ENCODE measurements around the gene C6orf136.
"Not testable (repeated sequence)": the region's sequence is repeated elsewhere in the genome, so short reads cannot be mapped to it uniquely, and the experiment has no call there.

Gene C6orf136

DNA sequence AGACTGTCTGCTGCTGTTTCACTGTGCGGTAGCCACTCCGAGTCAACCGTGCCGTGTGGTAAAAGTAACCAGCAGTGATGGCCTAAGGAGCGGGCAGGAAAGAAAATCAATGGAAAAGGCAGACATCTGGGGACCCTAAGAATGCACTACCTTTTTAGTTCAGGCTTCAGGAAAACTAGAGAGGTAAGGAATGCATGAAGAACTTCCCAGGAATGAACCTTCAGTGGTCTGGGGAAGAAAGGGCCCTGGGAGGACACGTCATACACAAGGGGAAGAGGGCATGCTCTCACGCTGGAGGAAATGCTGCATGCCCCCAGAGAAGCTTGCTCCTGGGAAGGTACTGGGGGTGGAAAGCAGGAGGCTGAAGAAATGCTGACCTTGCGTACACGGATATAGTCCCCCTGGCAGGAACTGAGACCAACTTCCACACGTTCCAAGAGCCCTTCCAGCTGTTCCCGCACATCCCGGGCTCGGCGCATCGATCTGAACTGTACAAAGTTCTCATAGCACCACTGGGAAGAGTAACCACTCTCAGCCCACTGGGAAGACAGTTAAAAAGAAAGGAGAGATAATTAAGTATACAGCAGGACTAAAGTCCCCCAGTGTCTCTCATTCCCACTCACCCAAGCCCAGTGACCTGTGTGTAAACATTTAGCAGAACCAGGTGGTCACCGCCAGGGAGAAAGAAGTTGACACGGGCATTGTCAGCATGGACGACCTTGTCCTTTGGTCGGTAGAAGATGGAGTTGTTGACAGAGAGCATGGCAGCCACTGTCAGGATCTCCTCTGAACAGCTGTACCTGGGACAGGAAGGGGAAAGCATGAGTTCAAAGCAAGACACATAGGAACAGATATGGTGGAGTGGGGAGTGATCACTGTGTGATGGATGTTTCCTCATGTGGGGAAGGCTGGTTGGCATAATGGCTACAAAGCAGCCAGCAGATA lies 8.1 kb downstream of the C6orf136 start:
- in situ Hi-C loops (cut with MboI; ENCODE audit: low pct_unique_long_range_greater_than_20kb, low sequenced_read_pairs) = no loop called here
- no peak for DNase-seq

DNA sequence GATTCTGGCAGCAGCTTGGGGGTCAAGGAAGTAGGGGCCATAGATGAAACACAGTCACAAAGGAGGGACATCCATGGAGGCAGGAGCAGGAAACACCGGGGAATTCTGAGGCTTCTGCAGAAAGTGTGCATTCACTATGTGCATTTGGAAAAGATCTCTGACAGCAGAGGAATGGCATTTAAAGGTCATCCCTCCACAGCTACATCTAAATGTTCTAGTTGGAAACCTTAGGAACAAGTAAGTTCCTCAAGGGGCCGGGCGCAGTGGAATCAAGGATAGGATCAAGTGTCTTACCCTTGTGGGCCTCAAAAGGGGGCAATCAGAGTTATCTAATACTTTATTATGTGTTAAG lies 8.8 kb downstream of the C6orf136 start:
- in situ Hi-C loops (cut with MboI; ENCODE audit: low pct_unique_long_range_greater_than_20kb, low sequenced_read_pairs) = no loop called here
- DNase-seq = no peak

DNA sequence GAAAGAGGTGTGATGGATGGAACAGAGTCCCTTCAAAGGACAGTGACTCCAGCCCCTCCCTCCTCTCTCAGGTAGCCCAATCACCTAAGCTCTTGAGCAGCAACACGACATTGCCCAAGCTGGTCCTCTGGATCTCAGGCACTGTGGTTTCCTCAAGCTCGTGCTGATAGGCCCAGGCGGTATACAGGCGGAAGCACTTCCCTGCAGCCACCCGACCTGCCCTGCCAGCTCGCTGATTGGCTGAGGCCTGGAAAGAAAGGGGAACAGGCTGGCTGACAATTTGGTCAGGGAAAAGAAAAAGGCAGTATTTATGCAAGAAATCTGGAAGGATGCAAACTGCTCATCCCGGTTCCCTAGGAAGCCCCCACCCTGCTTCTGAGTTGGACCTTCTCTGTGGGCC lies 9.6 kb downstream of the C6orf136 start:
- DNase-seq = peak; percentile 36
- in situ Hi-C loops (cut with MboI; ENCODE audit: low pct_unique_long_range_greater_than_20kb, low sequenced_read_pairs) = no loop called here

DNA sequence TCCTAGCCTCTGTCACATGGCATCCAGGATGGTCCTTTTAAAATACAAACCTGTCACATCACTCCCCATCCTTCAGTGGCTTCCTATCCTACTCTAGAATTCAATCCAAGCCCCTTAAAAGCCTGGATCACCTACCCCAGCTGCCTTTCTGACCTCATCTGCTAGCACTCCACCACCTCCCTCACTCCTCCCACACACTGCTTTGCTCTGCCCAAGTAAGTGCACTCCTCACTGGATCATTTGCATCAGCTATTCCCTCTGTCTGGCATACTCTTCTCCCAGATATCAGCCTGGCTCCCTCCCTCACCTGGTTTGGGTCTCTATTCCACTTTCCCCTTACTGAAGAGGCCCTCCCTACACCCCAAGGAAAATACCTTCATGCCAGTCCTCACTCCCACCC lies 10.5 kb downstream of the C6orf136 start:
- DNase-seq = no peak
- in situ Hi-C loops (cut with MboI; ENCODE audit: low pct_unique_long_range_greater_than_20kb, low sequenced_read_pairs) = no loop called here

DNA sequence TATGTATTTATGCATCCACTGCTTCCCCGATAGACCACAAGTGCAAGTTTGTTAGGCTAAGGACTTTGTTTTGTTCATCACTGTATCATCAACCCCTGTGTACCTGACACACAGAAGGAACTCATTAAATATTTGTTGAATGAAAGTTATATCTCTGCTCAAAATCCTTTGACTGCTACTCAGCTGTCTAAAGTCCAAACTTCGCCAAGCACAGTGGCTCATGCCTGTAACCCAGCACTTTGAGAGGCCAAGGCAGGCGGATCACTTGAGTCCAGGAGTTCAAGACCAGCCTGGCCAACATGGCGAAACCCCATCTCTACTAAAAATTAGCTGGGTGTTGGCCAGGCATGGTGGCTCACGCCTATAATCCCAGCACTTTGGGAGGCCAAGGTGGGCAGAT lies 11.0 kb downstream of the C6orf136 start:
- in situ Hi-C loops (cut with MboI; ENCODE audit: low pct_unique_long_range_greater_than_20kb, low sequenced_read_pairs); DNase-seq: not testable (repeated sequence)

DNA sequence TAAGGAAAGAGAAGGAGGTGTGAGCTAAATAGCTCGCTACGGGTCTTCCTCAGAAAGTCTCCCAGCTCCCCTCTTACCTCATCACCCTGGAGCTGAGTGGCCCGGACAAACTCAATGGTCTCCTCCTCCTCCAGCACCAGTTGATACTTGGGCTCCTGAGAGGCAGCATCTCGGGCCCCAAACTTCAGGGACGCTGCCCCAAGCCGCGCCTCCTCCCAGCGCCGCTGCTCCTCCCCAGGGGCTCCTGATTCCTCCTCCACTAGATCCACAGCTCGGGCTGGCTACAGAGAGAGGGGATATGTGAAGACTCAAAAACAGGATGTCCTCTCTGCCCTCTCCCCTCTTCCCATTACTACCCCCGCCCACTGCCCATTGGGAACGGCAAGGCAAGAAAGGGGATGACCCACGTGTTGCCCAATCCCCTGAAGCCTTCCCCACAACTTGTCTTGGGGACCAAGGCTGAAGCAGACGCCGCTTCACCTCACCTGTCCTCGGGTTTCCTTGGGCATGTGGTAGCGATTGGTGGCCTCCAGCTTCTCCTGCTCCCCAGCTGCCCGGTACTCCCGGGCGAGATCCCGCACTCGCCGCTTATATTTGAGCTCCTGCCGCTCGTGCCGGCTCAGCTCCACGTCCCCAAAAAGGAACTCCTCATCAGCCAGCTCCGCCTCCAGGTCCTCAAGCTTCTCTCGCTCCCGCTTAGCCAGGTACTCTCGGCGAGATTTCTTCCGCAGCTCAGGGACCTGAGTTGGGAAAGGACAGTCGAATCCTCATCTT lies 18.2 kb downstream of the C6orf136 start:
- in situ Hi-C loops (cut with MboI; ENCODE audit: low pct_unique_long_range_greater_than_20kb, low sequenced_read_pairs) = no loop called here
- DNase-seq = no peak

DNA sequence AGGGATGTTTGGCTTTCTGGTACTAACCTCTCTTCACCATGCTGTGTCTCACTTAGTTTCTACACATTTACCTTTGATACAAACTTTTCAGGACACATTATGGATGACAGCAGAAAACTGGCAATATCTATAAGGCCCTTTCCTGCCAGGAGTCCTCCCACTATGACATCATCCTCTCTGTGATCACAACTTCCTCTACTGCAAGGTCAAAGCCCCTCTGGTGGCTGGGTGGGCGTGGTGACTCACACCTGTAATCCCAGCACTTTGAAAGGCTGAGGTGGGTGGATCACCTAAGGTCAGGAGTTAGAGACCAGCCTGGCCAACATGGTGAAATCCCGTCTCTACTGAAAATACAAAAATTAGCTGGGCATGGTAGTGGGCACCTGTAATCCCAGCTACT lies 19.4 kb downstream of the C6orf136 start:
- in situ Hi-C loops (cut with MboI; ENCODE audit: low pct_unique_long_range_greater_than_20kb, low sequenced_read_pairs); DNase-seq: not testable (repeated sequence)

DNA sequence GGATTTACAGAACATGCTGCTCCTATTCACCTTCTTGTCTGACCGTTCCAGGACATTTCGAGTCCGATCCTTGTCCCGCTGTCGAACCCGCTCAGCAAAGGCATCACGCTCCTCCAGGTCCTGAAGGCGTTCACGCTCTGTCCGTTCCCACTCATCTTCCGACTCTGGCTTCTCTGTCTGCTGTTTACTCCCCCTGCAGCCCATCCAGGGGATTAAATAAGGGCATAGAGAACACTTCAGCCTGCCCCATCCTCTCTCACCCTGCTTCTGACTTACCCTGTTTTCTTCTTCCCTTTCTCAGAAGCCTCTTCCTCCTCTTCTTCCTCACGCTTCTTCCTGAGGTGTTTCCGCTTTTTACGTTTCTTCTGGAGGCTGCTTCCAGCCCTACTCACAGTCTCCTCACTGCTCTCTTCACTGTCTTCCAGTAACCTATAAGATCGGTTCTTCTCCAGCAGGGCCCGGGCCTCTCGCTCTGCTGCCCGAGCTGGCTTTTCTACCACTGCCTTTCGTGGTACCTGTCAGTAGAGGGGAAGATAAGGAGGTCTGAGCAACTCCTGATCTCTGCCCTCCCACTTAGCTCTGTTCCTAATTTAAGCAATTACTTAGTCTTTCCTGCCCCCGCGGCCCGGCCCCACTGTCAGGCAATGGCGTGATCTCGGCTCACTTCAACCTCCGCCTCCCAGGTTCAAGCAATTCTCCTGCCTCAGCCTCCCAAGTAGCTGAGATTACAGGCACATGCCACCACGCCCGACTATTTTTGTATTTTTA lies 24.0 kb downstream of the C6orf136 start:
- no peak for DNase-seq
- in situ Hi-C loops (cut with MboI; ENCODE audit: low pct_unique_long_range_greater_than_20kb, low sequenced_read_pairs) = loop anchor here (10.0 kb wide), 1 partner anchor 54 kb away; the partner anchor contains the start of gene TUBB

DNA sequence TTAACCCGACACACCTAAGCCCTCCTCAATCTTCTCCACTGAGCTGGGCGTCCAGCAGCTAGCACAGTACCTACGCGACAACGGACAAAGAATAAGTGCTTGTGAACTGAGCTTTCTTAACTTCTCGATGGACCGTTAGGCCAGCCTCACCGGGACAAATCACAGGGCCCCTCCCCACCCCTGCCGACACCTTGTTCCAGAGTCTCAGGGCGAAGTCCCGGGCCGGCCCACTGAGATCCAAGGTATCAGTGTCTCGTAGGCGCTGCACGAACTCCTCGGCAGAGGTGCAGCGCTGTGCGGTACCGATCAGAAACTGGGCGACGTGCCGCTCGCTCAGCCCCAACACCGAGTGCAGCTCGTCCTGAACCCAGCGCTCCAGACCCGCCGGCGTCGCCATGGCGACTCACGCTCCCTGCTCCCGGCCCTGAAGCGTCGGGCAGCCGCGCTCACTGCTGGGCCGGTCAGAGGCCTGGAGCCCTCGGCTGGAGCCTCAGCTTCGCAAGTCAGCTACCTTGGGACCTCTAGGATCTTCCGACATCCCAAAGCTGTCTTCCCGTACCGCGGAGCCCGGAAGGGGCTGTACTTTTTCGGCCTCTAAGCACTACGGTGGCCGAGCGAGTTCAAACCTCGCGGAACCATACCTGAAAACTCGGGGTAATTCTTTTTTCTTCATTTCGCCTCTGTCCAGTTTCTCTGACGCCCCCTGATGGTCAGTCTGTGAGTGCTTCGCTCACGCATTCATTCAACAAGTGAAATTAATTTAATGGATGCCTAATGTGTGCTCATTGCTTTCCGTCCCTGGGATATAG lies 25.7 kb downstream of the C6orf136 start, which contains the start of gene DHX16:
TSS of gene DHX16 (minus strand) at position 562 of the 809 bp plus-strand sequence. CDS start at position 397, 165 bp downstream.
- peak; percentile 97 for DNase-seq
- in situ Hi-C loops (cut with MboI; ENCODE audit: low pct_unique_long_range_greater_than_20kb, low sequenced_read_pairs) = loop anchor here (10.0 kb wide), 1 partner anchor 52 kb away; the partner anchor contains the start of gene TUBB

DNA sequence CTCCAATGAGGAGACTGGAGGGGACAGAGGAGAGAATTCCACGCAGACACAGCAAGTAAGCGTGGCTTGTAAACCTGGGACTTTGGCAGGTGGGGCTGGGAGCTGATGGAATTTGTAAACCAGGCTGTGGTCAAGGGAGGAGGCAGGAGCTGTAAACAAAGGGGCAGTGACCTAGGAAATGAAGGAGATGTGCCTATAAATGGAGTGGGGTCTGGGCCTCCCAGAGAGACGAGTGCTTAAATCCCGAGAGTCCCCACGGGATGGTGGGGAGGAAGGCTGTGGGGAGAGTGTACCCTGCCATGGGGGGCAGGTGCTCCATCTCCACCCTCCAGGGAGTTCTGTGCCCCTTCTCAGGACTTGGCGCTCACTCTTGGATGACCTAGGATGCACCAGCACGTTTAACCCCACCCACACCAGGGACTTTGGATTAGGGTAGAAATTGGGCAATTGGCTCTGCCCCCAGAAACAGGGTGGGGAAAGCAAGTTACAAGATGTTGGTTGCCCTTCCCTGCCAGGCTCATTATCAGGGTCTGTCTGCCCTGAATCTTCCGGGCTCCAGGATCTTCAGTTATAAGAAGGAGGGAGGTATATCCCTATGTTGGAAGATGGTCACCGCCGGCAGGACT lies 29.8 kb downstream of the C6orf136 start:
- no peak for DNase-seq

DNA sequence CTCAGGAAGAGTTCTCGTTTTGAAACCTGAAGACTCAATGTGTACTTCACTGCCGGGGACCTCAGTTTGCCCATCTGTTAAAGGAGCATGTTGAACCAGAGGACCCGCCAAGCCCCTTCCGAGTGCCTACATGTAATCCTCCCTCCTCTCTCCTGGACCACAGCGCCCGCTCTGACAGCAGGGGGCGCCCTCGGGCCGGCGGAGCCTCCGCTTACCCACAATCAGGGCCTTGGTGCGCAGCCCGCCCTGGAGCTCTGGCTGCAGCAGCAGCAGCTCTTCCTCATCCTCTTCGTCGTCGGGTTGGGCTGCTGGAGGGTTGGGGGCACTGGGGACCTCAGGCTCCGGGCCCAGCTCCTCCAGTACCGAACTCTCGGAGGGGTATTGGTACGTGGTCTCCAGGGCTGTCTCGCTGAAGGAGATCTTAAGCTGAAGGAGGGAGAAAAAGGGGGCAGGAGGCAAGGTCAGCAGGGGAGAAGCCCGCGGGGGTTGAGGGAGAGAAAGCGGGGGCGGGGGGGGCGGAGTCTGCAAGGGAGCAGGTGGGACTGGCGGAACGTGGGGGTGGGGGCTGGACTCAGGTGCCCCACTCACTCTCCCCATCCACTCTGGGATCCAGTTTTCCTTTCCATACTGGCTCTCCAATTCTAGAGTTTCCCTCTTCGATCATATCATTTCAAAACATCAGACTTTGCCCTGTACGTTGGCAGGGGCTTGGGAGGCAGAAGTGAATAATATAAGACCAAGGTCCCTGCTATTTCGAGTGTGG lies 32.2 kb downstream of the C6orf136 start:
- in situ Hi-C loops (cut with MboI; ENCODE audit: low pct_unique_long_range_greater_than_20kb, low sequenced_read_pairs) = loop anchor here (10.0 kb wide), 1 partner anchor 46 kb away; the partner anchor contains the start of gene TUBB

More for the DNA sequence above, 29.8 kb downstream of the C6orf136 start:
- in situ Hi-C loops (cut with MboI; ENCODE audit: low pct_unique_long_range_greater_than_20kb, low sequenced_read_pairs) = loop anchor here (10.0 kb wide), 1 partner anchor 48 kb away; the partner anchor contains the start of gene TUBB

DNA sequence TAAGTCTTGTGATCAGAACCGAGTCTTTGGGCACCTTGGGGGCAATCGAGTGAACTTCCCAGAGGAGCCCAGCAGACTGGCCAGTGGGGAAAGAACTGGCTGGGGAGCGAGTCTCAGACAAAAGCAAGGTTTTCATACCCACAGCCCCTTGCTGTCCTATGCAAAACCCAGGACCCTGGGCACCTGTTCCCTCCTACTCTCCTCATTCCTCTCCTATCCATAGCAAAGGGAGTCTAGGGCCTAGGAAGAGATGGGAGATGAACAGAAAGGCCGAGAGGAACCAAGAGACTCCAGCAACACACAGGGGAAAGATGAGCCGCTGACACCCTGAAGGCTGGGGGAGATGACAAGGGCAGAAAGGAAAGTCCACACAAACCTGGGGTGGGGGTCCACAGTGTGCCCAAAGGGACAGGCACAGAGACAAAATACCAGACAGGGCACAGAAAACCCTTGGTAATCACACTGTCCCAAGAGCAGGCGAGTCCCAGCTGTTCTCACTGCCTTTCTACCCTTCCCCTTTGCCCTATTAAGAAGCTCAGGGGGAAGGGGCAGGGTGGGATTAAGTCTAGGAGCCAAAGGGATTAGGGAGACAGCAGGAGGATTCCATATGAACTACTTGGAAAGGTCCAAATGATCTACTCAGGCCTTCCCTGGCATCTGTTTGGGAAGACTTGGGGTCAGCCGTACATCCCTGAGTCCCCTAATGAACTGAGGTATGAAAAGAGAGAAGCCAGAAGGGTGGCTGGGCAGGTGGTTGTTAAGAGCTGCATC lies 33.0 kb downstream of the C6orf136 start:
- in situ Hi-C loops (cut with MboI; ENCODE audit: low pct_unique_long_range_greater_than_20kb, low sequenced_read_pairs) = loop anchor here (10.0 kb wide), 1 partner anchor 45 kb away; the partner anchor contains the start of gene TUBB
- DNase-seq = no peak

More for the DNA sequence above, 32.2 kb downstream of the C6orf136 start:
- DNase-seq = peak; percentile 94

DNA sequence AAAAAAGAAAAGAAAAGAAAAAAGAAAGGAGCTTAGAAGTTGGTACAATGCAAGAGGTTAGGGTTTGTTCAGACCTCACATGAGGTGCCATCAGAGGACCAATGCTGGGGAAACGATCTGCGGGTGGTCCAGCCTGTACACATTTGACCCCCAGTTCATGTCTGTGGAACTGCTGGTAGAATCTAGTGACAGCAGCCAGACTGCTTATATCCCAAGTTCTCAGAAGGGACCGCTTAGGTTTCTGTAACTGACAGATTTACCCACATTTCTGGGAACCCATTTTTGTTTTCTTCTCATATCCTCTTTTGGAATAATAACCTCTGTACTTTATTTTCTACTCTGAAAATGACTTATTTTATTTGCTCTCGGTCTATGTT lies 34.8 kb downstream of the C6orf136 start:
- in situ Hi-C loops (cut with MboI; ENCODE audit: low pct_unique_long_range_greater_than_20kb, low sequenced_read_pairs) = no loop called here
- no peak for DNase-seq

DNA sequence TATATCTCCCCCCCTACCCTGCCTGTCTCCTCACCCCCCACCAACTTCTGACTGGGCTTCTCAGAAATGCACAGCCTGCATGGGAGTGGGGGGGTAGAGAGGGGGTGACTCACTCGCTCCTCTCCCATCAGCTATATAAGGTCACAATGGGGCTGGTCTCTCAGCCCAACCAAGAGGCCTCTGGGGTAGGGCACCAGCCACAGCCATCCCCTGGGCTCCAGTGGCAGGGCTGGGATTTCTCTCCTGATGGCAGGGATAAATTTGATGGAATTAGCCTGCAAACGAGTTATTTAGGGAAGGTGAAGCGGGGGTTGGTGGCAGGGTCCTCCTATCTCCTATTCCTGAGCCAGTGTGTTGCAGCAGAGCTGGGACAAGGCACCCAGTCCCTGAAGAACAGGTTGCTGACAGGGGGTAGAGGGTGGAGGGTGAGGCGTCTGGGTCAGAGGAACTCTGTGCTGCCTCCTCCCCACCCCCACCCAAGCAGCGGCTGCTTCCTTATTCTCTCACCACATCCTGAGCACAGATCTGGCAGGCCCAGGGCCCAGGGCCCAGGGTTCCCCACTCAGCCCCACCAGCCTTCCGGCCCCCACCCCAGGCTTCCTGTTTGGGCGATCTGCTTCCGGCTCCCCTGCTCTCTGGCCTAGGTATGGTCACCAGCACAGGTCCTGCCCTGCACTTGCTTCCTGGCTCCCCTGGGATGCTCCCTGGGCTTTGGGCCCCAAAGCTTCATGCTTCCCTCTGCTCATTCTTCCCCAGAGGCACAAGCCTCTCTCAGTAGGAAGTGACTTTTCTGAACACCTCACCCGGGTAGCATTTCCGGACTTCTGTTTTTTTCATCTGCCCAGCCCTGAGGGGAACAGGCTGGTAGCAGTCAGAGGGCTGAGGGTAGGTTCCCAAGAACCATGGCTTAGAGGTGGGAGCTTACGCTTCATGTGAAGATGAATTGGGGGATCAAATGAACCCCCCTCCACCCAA lies 35.5 kb downstream of the C6orf136 start:
- in situ Hi-C loops (cut with MboI; ENCODE audit: low pct_unique_long_range_greater_than_20kb, low sequenced_read_pairs) = no loop called here
- peak; percentile 99 for DNase-seq

DNA sequence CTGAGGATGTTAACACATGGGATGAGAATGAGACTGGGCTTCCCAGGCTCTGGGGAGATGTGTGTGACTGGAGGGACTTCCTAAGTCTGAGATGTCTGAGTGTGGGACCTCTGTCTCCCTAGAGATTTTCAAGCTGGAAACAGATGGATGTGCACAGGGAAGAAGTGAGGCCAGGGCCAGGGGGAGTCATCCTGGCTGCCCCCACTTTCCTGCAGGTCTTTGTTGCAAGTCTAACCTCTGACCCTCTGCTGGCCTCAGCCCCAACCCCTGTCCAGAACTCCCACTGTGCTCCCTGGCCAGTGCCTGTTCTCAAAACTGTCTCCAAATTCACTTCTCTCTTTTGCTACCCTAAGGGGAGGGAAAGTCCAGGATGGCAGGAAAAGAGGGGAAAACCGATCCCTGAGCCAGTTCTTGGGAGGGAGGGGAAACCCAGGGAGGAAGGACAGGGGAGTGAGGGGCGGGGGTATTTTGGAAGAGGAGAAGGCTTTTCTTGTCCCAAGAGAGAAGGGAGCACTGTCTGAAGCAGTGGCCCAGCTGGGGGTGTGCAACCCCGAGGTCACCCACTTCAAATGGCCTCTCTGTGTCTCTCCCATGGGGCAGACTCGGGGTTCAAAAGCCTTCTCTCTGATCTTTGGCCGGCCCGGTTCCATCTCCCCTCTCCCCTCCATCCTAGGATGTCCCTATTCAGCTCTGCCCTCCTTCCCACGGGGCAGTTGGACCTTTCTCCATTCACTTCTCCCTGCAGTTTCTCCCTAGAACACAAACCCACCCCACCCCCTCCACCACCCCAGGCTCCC lies 36.4 kb downstream of the C6orf136 start:
- no peak for DNase-seq
- in situ Hi-C loops (cut with MboI; ENCODE audit: low pct_unique_long_range_greater_than_20kb, low sequenced_read_pairs) = no loop called here

Measured in KBM-7 (cell line).